Daoy (cell line): ENCODE measurements around the gene RAP1A. TPM values are rescaled to one million over a fixed set of nuclear protein-coding genes. Genes with fewer than 3 reads are reported as not detected.

Source experiments
- DNase-seq: peaks from one replicate; pipeline ENCODE4 v3.0.0-alpha.2; 2015; ENCODE audit warnings: low read depth
- total RNA-seq: library from RNA; depleted of rRNA; stranded (reverse); fragments of >200 nt; shearing (Covaris generic); gene quantifications from 2 replicates; pipeline ENCODE4 v1.2.3, GENCODE V29; 2014; rRNA removed

Gene RAP1A
- 42.8 and 47.1 TPM in 2 replicates for total RNA-seq

GRCh38 chr1:111619635-111620440 is at the start of gene RAP1A:
Gene RAP1A (plus strand): TSS chr1:111619789. CDS start chr1:111691361, 71,572 bp downstream.
- peak; percentile 98 for DNase-seq

- DNase-seq: no peak
These were observed 49.7 kb upstream of the RAP1A start for GRCh38 chr1:111569913-111570312.

- DNase-seq: peak; percentile 47
These were observed 48.8 kb upstream of the RAP1A start for GRCh38 chr1:111570781-111571181.

- DNase-seq: peak; percentile 30
These were observed 48.4 kb upstream of the RAP1A start for GRCh38 chr1:111571239-111571638.

- peak; percentile 24 for DNase-seq
These were observed 47.6 kb upstream of the RAP1A start for GRCh38 chr1:111571987-111572386.

GRCh38 chr1:111576547-111576946 is 43.0 kb upstream of the RAP1A start:
- DNase-seq: no peak

GRCh38 chr1:111577814-111578213 is 41.8 kb upstream of the RAP1A start:
- no peak for DNase-seq

GRCh38 chr1:111581166-111581565 is 38.4 kb upstream of the RAP1A start:
- DNase-seq: no peak

GRCh38 chr1:111582016-111582415 is 37.6 kb upstream of the RAP1A start:
- no peak for DNase-seq

- no peak for DNase-seq
These were observed 36.7 kb upstream of the RAP1A start for GRCh38 chr1:111582644-111583618.

- no peak for DNase-seq
These were observed 34.0 kb upstream of the RAP1A start for GRCh38 chr1:111585447-111586086.

GRCh38 chr1:111586112-111586511 is 33.5 kb upstream of the RAP1A start:
- no peak for DNase-seq

- no peak for DNase-seq
These were observed 31.9 kb upstream of the RAP1A start for GRCh38 chr1:111587509-111588174.

- no peak for DNase-seq
These were observed 27.7 kb upstream of the RAP1A start for GRCh38 chr1:111591937-111592336.

- DNase-seq: peak; percentile 97
These were observed 26.9 kb upstream of the RAP1A start for GRCh38 chr1:111592389-111593361.

- DNase-seq: peak; percentile 27
These were observed 25.9 kb upstream of the RAP1A start for GRCh38 chr1:111593403-111594305.

- DNase-seq: no peak
These were observed 25.3 kb upstream of the RAP1A start for GRCh38 chr1:111594306-111594693.

- no peak for DNase-seq
These were observed 23.8 kb upstream of the RAP1A start for GRCh38 chr1:111595807-111596206.

- DNase-seq: no peak
These were observed 23.1 kb upstream of the RAP1A start for GRCh38 chr1:111596499-111596898.
